ENCODE data around the gene ORAI2. TPM values are rescaled to one million over a fixed set of nuclear protein-coding genes. Genes with fewer than 3 reads are reported as not detected.

Gene ORAI2
- total and polyA plus RNA-seq, 2 of the 8 experiments (the other 6 are each of a cell fraction or from before 2014, with no cell fraction given), result 20.7 to 35.2 TPM

DNA sequence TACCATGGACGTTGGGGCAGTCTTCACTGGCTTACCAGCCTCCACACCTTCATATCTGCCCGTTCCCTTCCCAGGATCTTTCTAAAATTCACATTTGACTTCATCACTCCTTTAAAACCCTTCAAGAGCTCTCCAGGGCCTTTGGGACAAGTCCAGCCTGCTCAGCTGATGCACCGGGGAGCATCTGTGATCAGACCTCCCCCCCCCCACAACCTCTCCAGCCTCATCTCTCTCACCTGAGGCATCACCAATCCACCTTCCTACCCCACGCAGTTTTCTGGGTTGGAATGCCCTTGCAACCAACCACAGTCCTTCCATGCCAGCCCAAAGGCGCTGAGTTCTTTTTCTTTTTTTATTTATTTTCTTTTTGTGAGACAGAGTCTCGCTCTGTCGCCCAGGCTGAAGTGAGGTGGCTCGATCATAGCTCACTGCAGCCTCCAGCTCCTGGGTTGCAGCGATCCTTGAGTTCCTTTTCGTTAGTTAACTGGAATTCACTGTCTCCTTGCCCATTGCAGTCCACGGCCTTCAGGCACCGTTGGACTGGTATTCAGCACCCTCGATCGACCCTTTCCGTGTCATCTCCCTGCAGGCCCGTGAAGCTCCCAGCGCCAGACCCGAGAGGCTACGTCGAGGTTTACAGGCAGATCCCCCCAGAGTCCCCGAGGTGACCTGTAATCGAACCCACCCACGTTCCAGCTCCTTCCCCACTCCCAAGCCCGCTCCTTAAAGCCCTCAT is 30.6 kb downstream of the ORAI2 start (continued):
- TF ChIP-seq, protein P1, sequence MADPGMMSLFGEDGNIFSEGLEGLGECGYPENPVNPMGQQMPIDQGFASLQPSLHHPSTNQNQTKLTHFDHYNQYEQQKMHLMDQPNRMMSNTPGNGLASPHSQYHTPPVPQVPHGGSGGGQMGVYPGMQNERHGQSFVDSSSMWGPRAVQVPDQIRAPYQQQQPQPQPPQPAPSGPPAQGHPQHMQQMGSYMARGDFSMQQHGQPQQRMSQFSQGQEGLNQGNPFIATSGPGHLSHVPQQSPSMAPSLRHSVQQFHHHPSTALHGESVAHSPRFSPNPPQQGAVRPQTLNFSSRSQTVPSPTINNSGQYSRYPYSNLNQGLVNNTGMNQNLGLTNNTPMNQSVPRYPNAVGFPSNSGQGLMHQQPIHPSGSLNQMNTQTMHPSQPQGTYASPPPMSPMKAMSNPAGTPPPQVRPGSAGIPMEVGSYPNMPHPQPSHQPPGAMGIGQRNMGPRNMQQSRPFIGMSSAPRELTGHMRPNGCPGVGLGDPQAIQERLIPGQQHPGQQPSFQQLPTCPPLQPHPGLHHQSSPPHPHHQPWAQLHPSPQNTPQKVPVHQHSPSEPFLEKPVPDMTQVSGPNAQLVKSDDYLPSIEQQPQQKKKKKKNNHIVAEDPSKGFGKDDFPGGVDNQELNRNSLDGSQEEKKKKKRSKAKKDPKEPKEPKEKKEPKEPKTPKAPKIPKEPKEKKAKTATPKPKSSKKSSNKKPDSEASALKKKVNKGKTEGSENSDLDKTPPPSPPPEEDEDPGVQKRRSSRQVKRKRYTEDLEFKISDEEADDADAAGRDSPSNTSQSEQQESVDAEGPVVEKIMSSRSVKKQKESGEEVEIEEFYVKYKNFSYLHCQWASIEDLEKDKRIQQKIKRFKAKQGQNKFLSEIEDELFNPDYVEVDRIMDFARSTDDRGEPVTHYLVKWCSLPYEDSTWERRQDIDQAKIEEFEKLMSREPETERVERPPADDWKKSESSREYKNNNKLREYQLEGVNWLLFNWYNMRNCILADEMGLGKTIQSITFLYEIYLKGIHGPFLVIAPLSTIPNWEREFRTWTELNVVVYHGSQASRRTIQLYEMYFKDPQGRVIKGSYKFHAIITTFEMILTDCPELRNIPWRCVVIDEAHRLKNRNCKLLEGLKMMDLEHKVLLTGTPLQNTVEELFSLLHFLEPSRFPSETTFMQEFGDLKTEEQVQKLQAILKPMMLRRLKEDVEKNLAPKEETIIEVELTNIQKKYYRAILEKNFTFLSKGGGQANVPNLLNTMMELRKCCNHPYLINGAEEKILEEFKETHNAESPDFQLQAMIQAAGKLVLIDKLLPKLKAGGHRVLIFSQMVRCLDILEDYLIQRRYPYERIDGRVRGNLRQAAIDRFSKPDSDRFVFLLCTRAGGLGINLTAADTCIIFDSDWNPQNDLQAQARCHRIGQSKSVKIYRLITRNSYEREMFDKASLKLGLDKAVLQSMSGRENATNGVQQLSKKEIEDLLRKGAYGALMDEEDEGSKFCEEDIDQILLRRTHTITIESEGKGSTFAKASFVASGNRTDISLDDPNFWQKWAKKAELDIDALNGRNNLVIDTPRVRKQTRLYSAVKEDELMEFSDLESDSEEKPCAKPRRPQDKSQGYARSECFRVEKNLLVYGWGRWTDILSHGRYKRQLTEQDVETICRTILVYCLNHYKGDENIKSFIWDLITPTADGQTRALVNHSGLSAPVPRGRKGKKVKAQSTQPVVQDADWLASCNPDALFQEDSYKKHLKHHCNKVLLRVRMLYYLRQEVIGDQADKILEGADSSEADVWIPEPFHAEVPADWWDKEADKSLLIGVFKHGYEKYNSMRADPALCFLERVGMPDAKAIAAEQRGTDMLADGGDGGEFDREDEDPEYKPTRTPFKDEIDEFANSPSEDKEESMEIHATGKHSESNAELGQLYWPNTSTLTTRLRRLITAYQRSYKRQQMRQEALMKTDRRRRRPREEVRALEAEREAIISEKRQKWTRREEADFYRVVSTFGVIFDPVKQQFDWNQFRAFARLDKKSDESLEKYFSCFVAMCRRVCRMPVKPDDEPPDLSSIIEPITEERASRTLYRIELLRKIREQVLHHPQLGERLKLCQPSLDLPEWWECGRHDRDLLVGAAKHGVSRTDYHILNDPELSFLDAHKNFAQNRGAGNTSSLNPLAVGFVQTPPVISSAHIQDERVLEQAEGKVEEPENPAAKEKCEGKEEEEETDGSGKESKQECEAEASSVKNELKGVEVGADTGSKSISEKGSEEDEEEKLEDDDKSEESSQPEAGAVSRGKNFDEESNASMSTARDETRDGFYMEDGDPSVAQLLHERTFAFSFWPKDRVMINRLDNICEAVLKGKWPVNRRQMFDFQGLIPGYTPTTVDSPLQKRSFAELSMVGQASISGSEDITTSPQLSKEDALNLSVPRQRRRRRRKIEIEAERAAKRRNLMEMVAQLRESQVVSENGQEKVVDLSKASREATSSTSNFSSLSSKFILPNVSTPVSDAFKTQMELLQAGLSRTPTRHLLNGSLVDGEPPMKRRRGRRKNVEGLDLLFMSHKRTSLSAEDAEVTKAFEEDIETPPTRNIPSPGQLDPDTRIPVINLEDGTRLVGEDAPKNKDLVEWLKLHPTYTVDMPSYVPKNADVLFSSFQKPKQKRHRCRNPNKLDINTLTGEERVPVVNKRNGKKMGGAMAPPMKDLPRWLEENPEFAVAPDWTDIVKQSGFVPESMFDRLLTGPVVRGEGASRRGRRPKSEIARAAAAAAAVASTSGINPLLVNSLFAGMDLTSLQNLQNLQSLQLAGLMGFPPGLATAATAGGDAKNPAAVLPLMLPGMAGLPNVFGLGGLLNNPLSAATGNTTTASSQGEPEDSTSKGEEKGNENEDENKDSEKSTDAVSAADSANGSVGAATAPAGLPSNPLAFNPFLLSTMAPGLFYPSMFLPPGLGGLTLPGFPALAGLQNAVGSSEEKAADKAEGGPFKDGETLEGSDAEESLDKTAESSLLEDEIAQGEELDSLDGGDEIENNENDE (IDR thresholded peaks at IDR 0.05; ENCODE audit: insufficient replicate concordance, low read length), result no peak
- TF ChIP-seq, protein P2, sequence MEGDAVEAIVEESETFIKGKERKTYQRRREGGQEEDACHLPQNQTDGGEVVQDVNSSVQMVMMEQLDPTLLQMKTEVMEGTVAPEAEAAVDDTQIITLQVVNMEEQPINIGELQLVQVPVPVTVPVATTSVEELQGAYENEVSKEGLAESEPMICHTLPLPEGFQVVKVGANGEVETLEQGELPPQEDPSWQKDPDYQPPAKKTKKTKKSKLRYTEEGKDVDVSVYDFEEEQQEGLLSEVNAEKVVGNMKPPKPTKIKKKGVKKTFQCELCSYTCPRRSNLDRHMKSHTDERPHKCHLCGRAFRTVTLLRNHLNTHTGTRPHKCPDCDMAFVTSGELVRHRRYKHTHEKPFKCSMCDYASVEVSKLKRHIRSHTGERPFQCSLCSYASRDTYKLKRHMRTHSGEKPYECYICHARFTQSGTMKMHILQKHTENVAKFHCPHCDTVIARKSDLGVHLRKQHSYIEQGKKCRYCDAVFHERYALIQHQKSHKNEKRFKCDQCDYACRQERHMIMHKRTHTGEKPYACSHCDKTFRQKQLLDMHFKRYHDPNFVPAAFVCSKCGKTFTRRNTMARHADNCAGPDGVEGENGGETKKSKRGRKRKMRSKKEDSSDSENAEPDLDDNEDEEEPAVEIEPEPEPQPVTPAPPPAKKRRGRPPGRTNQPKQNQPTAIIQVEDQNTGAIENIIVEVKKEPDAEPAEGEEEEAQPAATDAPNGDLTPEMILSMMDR (IDR thresholded peaks at IDR 0.05; ENCODE audit: control extremely low read depth in 1 of 3, insufficient read depth in 1 of 3, low read depth in 1 of 3, low read length in 3 of 3), result no peak
- TF ChIP-seq ASH2L (IDR thresholded peaks at IDR 0.05; ENCODE audit: low read length), result no peak
- TF ChIP-seq, protein P3, sequence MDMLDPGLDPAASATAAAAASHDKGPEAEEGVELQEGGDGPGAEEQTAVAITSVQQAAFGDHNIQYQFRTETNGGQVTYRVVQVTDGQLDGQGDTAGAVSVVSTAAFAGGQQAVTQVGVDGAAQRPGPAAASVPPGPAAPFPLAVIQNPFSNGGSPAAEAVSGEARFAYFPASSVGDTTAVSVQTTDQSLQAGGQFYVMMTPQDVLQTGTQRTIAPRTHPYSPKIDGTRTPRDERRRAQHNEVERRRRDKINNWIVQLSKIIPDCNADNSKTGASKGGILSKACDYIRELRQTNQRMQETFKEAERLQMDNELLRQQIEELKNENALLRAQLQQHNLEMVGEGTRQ (IDR thresholded peaks at IDR 0.05; ENCODE audit: low read length), result no peak
- no peak for TF ChIP-seq CBX5 (IDR thresholded peaks at IDR 0.05; ENCODE audit: low read depth, low read length)
- TF ChIP-seq NRF1 (IDR thresholded peaks at IDR 0.05; ENCODE audit: low read depth, low read length), result no peak
- TF ChIP-seq SIRT6 (IDR thresholded peaks at IDR 0.05; ENCODE audit: low read length), result no peak
